H9 (cell line): ENCODE measurements around the gene MLIP. TPM values are rescaled to one million over a fixed set of nuclear protein-coding genes. Genes with fewer than 3 reads are reported as not detected.

ENCODE experiments used
- DNase-seq: peaks from one replicate; pipeline ENCODE4 v3.0.0-alpha.2; 2017
- H2AFZ ChIP-seq: one replicate; pipeline ENCODE4 v1.6.1; 2013; ENCODE audit warnings: mild to moderate bottlenecking, low read length, control low read depth, moderate library complexity
- H2AK5ac ChIP-seq: 2 replicates; pipeline ENCODE4 v1.6.1; 2013; ENCODE audit warnings: low read length, control low read depth, mixed read lengths; ENCODE audit not compliant: insufficient read length
- H2BK120ac ChIP-seq: one replicate; pipeline ENCODE4 v1.6.1; 2013; ENCODE audit warnings: low read depth, mild to moderate bottlenecking, low read length, control low read depth, inconsistent platforms; ENCODE audit not compliant: poor library complexity, severe bottlenecking
- H2BK12ac ChIP-seq: 2 replicates; pipeline ENCODE4 v1.6.1; 2013; ENCODE audit warnings: low read length, control low read depth, mixed read lengths, low read depth; ENCODE audit not compliant: insufficient read length
- H2BK15ac ChIP-seq: 2 replicates; pipeline ENCODE4 v1.6.1; 2013; ENCODE audit warnings: low read depth, low read length, control low read depth
- H2BK20ac ChIP-seq: one replicate; pipeline ENCODE4 v1.6.1; 2013; ENCODE audit warnings: low read depth, mild to moderate bottlenecking, low read length, control low read depth, inconsistent platforms; ENCODE audit not compliant: poor library complexity, severe bottlenecking
- H2BK5ac ChIP-seq: 2 replicates; pipeline ENCODE4 v1.6.1; 2013; ENCODE audit warnings: low read length, control low read depth, mixed read lengths; ENCODE audit not compliant: insufficient read length
- H3K14ac ChIP-seq: 2 replicates; pipeline ENCODE4 v1.6.1; 2013; ENCODE audit warnings: low read length, control low read depth; ENCODE audit not compliant: insufficient read depth
- H3K18ac ChIP-seq: 2 replicates; pipeline ENCODE4 v1.6.1; 2013; ENCODE audit warnings: low read depth, mild to moderate bottlenecking, mixed read lengths, low read length, control low read depth; ENCODE audit not compliant: insufficient read length
- H3K23ac ChIP-seq: 2 replicates; pipeline ENCODE4 v1.6.1; 2013; ENCODE audit warnings: low read length, control low read depth, mixed read lengths, low read depth; ENCODE audit not compliant: insufficient read length
- H3K23me2 ChIP-seq: 2 replicates; pipeline ENCODE4 v1.6.1; 2013; ENCODE audit warnings: low read depth, mild to moderate bottlenecking, mixed read lengths, low read length, control low read depth; ENCODE audit not compliant: insufficient read length, poor library complexity, severe bottlenecking
- H3K27ac ChIP-seq: 2 replicates; pipeline ENCODE4 v1.5.1; 2013; ENCODE audit warnings: low read length, control low read depth, mixed read lengths, low read depth; ENCODE audit not compliant: insufficient read length
- H3K27me3 ChIP-seq: 2 replicates; pipeline ENCODE4 v1.6.1; 2013; ENCODE audit warnings: low read length, control low read depth, inconsistent platforms; ENCODE audit not compliant: insufficient read depth
- H3K4ac ChIP-seq: 2 replicates; pipeline ENCODE4 v1.6.1; 2013; ENCODE audit warnings: low read depth, mild to moderate bottlenecking, control low read depth, inconsistent platforms, low read length, moderate library complexity
- H3K4me1 ChIP-seq: 2 replicates; pipeline ENCODE4 v1.6.1; 2013; ENCODE audit warnings: low read length, control low read depth, inconsistent platforms; ENCODE audit not compliant: insufficient read depth
- H3K4me2 ChIP-seq: 2 replicates; pipeline ENCODE4 v1.6.1; 2013; ENCODE audit warnings: low read length, control low read depth, mixed read lengths; ENCODE audit not compliant: insufficient read length, insufficient read depth
- H3K56ac ChIP-seq: 2 replicates; pipeline ENCODE4 v1.6.1; 2013; ENCODE audit warnings: low read depth, mild to moderate bottlenecking, mixed read lengths, low read length, control low read depth; ENCODE audit not compliant: insufficient read length
- H3K79me1 ChIP-seq: 2 replicates; pipeline ENCODE4 v1.6.1; 2013; ENCODE audit warnings: low read depth, mild to moderate bottlenecking, moderate library complexity, low read length, control low read depth, inconsistent platforms; ENCODE audit not compliant: insufficient read depth, poor library complexity, severe bottlenecking
- H3K79me2 ChIP-seq: 2 replicates; pipeline ENCODE4 v1.6.1; 2013; ENCODE audit warnings: low read length, control low read depth, inconsistent platforms; ENCODE audit not compliant: insufficient read depth
- H3K9ac ChIP-seq: 2 replicates; pipeline ENCODE4 v1.6.1; 2013; ENCODE audit warnings: low read length, control low read depth, mixed read lengths; ENCODE audit not compliant: insufficient read length; ENCODE audit errors: extremely low read depth
- H3K9me3 ChIP-seq: one replicate; pipeline ENCODE4 v1.6.1; 2013; ENCODE audit warnings: low read depth, low read length, inconsistent platforms; ENCODE audit not compliant: control insufficient read depth
- H3T11ph ChIP-seq: one replicate; pipeline ENCODE4 v1.6.1; 2013; ENCODE audit warnings: mild to moderate bottlenecking, low read length, control low read depth, inconsistent platforms
- H4K20me1 ChIP-seq: one replicate; pipeline ENCODE4 v1.6.1; 2013; ENCODE audit not compliant: control insufficient read depth, insufficient read length, insufficient read depth
- H4K5ac ChIP-seq: 2 replicates; pipeline ENCODE4 v1.6.1; 2013; ENCODE audit warnings: low read depth, mild to moderate bottlenecking, mixed read lengths, low read length, control low read depth; ENCODE audit not compliant: insufficient read length
- H4K8ac ChIP-seq: replicated peaks from 2 replicates; pipeline ENCODE4 v1.6.1; 2013; ENCODE audit warnings: low read length, control low read depth, mixed read lengths, low read depth; ENCODE audit not compliant: insufficient read length
- H4K91ac ChIP-seq: 2 replicates; pipeline ENCODE4 v1.6.1; 2013; ENCODE audit warnings: low read depth, mild to moderate bottlenecking, moderate library complexity, mixed read lengths, low read length, control low read depth; ENCODE audit not compliant: insufficient read length
- H3K27ac Mint-ChIP-seq, 3 experiments: 2 replicates in 2 of 3; 3 replicates in 1 of 3; pipeline ENCODE4 v1.8.0; 2020 to 2021; ENCODE audit warnings: mixed read lengths in 3 of 3, mild to moderate bottlenecking in 1 of 3, moderate library complexity in 1 of 3
- H3K27me3 Mint-ChIP-seq: 2 replicates; pipeline ENCODE4 v1.8.0; 2021; ENCODE audit warnings: low read depth, mild to moderate bottlenecking, moderate library complexity, mixed read lengths
- H3K36me3 Mint-ChIP-seq, 3 experiments: 2 replicates in 2 of 3; 3 replicates in 1 of 3; pipeline ENCODE4 v1.8.0; 2020 to 2021; ENCODE audit warnings: low read depth in 3 of 3, mixed read lengths in 3 of 3; ENCODE audit not compliant: insufficient read depth in 1 of 3
- H3K4me1 Mint-ChIP-seq, 2 experiments: 2 replicates each; pipeline ENCODE4 v1.8.0; 2020; ENCODE audit warnings: mixed read lengths in 2 of 2
- H3K4me3 Mint-ChIP-seq, 2 experiments: 2 replicates in 1 of 2; 3 replicates in 1 of 2; pipeline ENCODE4 v1.8.0; 2020 to 2021; ENCODE audit warnings: mild to moderate bottlenecking in 2 of 2, mixed read lengths in 2 of 2, moderate library complexity in 1 of 2
- H3K9me3 Mint-ChIP-seq, 2 experiments: 2 replicates in 1 of 2; 3 replicates in 1 of 2; pipeline ENCODE4 v1.8.0; 2020; ENCODE audit warnings: mild to moderate bottlenecking in 2 of 2, mixed read lengths in 2 of 2, moderate library complexity in 1 of 2
- CTCF ChIP-seq: fragments of 200-600 bp; sonication (generic); conservative IDR thresholded peaks from 3 replicates; pipeline ENCODE4 v1.8.0; 2021; ENCODE audit warnings: antibody characterized with exemption, mild to moderate bottlenecking
- WGBS: extraction: QIAGEN DNeasy Blood & Tissue Kit; methylation state at CpG from one replicate; pipeline ENCODE4 v1.1.7; 2013; ENCODE audit warnings: missing lambda C conversion rate, low lambda C conversion rate, mixed read lengths; ENCODE audit not compliant: insufficient read length; ENCODE audit errors: extremely low coverage; 5-methylcytosine and 5-hydroxymethylcytosine counted together
- total RNA-seq: library from RNA; stranded (reverse); gene quantifications from 2 replicates; pipeline ENCODE4 v1.2.1, GENCODE V29; 2021

The MLIP gene
- total RNA-seq, 1 experiment from 2014 or later, result not detected

GRCh38 chr6:54222217-54222616 is 111.0 kb downstream of the MLIP start:
- no peak for TF ChIP-seq CTCF

More at GRCh38 chr6:54222217-54222616, 111.0 kb downstream of the MLIP start:
- Mint-ChIP-seq H3K36me3 (peaks cover 0 to 4% (median 0%) of the 10 kb centered on the region in 3 experiments; a peak in 2 of 7 replicates), H3K4me1 (no peaks in the 10 kb centered on the region), H3K27ac (no peak overlapping the region), H3K9me3 (peaks cover 0 to 8% of the 10 kb centered on the region in 2 experiments; a peak in 3 of 5 replicates), H3K4me3 (no peak overlapping the region), H3K27me3 (no peaks in the 10 kb centered on the region)
- Histone ChIP-seq H3T11ph (no peak overlapping the region), H2BK120ac (no peak overlapping the region), H3K4me1 (no peaks in the 10 kb centered on the region), H3K23ac (no peak overlapping the region), H4K8ac (no peak overlapping the region), H3K27ac (no peak overlapping the region), H2BK20ac (no peak overlapping the region), H2BK12ac (no peak overlapping the region), H3K79me2 (no peaks in the 10 kb centered on the region), H3K14ac (no peak overlapping the region), H3K9ac (no peak overlapping the region), H3K18ac (no peak overlapping the region), H4K20me1 (no peaks in the 10 kb centered on the region), H2AK5ac (no peak overlapping the region), H3K23me2 (no peaks in the 10 kb centered on the region), H3K79me1 (no peaks in the 10 kb centered on the region), H3K9me3 (no peaks in the 10 kb centered on the region), H4K91ac (no peak overlapping the region), H4K5ac (no peak overlapping the region), H2BK5ac (no peak overlapping the region), H2AFZ (no peak overlapping the region), H3K4ac (no peak overlapping the region), H3K27me3 (no peaks in the 10 kb centered on the region), H2BK15ac (no peak overlapping the region), H3K56ac (no peak overlapping the region), H3K4me2 (no peak overlapping the region)
- WGBS, result no CpG with 5 or more reads among the region's 1 CpG
- DNase-seq, result no peak
